OCI-LY7 (cell line): ENCODE results near the gene MYMX.

Experiments
- CTCF ChIP-seq: fragments of 200-600 bp; sonication (generic); conservative IDR thresholded peaks from 2 replicates; pipeline ENCODE4 v1.5.1; 2014; ENCODE audit warnings: mild to moderate bottlenecking, antibody characterized with exemption, low read length, moderate library complexity, mixed read lengths
- EZH2phosphoT487 ChIP-seq: fragments of 200-600 bp; sonication (generic); IDR thresholded peaks from 2 replicates; pipeline ENCODE4 v1.6.1; 2018; ENCODE audit warnings: low read depth, borderline replicate concordance, mild to moderate bottlenecking, mixed run types, antibody characterized with exemption, low read length, moderate library complexity, mixed read lengths

GRCh38 chr6:44253307-44254101 lies 36.8 kb downstream of the MYMX start:
- TF ChIP-seq CTCF (peak; percentile 78), EZH2phosphoT487 (no peak)
